ENCODE measurements around the gene ANKS6. TPM values are rescaled to one million over a fixed set of nuclear protein-coding genes. Genes with fewer than 3 reads are reported as not detected.

ANKS6 gene
- total RNA-seq: 23.4 and 27.8 TPM in 2 replicates

DNA sequence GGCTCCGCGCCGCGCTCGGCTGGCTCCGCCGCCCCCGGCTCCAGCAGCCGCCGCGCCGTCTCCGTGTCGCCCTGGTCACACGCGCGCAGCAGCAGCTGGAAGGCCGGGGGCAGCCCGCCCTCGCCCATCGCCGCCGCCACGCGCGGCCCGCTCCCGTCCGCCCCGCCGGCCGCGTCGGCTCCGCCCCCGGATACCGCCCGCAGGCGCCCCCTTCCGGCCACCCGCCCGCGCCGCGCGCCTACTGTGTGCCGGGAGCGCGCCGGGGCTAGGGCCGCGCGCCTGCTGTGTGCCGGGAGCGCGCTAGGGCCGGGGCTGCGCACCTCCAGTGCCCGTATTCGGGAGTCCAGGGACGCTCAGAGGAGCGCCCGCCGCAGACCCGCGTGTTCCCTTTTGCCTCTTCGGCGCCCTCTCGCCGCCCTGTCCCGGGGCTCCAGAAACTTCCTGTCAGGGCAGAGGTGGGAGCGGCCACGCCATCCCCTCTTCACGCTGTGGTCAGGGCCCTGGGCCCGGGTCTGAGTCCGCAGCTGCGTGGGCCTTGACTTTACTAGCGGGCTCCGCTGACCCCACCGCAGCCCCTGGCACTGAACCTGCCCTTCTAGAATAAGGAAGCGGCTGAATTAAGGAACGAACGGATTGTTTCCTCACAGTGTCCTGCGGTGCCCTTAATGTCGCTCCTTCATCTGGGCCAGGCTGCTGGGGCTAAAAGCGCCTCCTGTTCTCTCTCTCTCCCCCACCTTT lies at the start of gene ANKS6:
Gene ANKS6 (minus strand): TSS at position 192 of the 738 bp plus-strand sequence. CDS start 64 bp downstream, at position 128.

DNA sequence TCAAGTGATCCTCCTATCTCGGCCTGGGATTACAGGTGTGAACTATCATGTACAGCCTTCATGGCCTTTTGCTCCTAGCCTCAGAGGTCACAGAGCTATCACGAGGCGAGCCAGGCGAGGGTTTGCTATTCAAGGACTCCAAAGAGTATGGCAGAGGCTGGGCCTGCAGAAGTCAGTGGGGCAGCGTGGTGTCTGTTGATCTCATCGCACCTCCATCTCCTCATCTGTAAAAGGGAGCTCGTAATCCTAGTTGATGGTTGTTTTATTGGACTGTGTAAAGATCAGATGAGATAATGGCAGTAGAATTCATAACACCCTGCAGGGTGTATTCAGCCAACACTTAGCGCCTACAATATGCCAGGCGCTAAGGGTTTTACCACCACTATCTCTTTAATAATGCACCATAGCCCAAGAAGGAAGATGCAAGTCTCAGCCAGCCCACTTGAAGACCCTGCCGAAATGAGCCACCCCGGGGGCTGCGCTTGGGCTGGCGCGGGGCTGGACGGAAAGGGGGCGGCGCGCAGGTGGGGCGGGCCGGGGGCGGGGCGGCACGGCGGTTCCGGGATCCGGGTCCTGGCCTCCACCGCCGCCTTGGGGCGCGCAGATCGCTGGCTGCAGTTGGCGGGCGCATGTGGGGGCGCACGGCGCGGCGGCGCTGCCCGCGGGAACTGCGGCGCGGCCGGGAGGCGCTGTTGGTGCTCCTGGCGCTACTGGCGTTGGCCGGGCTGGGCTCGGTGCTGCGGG lies 10.9 kb upstream of the ANKS6 start, which contains the start of gene GALNT12:
Gene GALNT12 (plus strand): TSS at position 601 of the 744 bp plus-strand sequence. CDS start 29 bp downstream, at position 630.

DNA sequence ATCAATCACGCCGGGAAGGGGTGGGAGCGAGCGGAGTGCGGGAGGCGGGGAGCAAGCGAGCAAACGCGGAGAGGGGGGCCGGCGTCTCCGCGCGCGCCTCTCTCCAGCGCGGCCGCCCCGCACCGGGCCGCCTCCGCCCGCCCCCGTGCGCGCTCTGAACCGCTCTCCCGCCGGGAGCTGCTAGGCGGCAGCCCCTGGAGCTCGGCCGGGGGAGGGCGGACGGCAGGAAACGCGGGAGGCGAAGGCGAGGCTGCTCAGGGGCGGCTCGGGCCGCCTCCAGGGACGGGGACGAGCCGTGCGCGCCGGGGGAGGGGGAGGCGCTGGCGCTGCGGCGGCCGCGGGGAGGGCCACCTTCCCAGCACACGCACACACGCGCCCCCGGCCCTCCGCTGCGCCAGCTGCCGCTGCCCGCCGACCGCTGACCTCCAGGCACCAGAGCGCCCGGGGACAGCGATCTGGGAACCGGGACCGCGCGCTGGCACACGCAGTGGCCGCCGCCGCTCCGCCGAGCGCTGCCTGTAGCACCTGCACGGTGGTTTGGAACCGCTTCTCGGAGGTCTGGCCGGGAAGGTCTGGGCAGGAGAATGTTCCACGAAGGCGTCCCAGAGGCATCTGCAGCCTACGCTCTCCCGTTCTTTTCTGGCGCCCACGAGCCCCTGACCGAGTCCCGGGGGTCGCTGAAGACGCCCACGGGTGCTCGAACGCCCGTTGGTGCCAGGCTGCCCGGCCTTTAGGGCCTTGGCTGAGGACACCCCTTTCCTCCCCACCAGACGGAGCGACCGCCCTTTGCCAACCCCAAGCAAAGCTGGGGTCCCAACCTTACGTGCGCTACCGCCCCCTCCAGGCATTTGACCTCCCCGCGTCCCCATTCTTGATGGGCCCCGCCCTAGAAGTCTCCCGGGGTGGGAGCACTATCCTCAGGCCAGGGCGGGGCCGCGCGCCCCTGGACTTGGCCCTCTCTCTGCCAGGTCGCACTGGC lies 87.1 kb downstream of the ANKS6 start, which contains the start of gene GABBR2:
Gene GABBR2 (minus strand): TSS at position 3 of the 979 bp plus-strand sequence. CDS start 198 bp downstream, outside the sequence.

Other genes with a start within 250 kb of the ANKS6 start
- 0.81 and 2.9 TPM in 2 replicates for gene GABBR2, start 87.6 kb downstream of the ANKS6 start, total RNA-seq
- gene GALNT12, start 11.1 kb upstream of the ANKS6 start, total RNA-seq: 0.61 and 1.3 TPM in 2 replicates
- 6.6 and 29.7 TPM in 2 replicates for gene COL15A1, start 147.4 kb upstream of the ANKS6 start, total RNA-seq